ENCODE measurements around the gene UBA3.
A peak's percentile ranks its signal among the peaks of the same experiment; 100 is the strongest.

UBA3 gene

GRCh38 chr3:69097407-69098086, 17.4 kb upstream of the UBA3 start:
- DNase-seq = no peak

- DNase-seq = no peak
Measured at GRCh38 chr3:69096299-69096698, 16.1 kb upstream of the UBA3 start.

GRCh38 chr3:69095636-69096035, 15.5 kb upstream of the UBA3 start:
- peak in 1 of 2 donors; percentile 46 for DNase-seq

- peak in 1 of 2 donors; percentile 30 for DNase-seq
Measured at GRCh38 chr3:69094467-69095205, 14.5 kb upstream of the UBA3 start.

- peak; percentile 33 to 69 for DNase-seq
Measured at GRCh38 chr3:69092030-69092516, 11.9 kb upstream of the UBA3 start.

GRCh38 chr3:69091389-69092029, 11.3 kb upstream of the UBA3 start:
- peak in 1 of 2 donors; percentile 31 for DNase-seq

GRCh38 chr3:69090021-69090420, 9.9 kb upstream of the UBA3 start:
- DNase-seq = no peak

- DNase-seq = no peak
Measured at GRCh38 chr3:69088063-69088462, 7.9 kb upstream of the UBA3 start.

- DNase-seq = peak in 1 of 2 donors; percentile 29
Measured at GRCh38 chr3:69087030-69087791, 7.0 kb upstream of the UBA3 start.

GRCh38 chr3:69085833-69086722, 5.9 kb upstream of the UBA3 start:
- peak; percentile 57 to 65 for DNase-seq

GRCh38 chr3:69085168-69085832, 5.1 kb upstream of the UBA3 start:
- DNase-seq = peak in 1 of 2 donors; percentile 33

GRCh38 chr3:69084326-69085167, 4.4 kb upstream of the UBA3 start, which contains the start of gene ARL6IP5:
Gene ARL6IP5 (plus strand): TSS chr3:69084937. CDS start chr3:69085048, 111 bp downstream.
- DNase-seq = peak; percentile 91 to 94

- peak; percentile 86 to 90 for DNase-seq
Measured at GRCh38 chr3:69082805-69083204, 2.6 kb upstream of the UBA3 start.

GRCh38 chr3:69082361-69082760, 2.2 kb upstream of the UBA3 start:
- no peak for DNase-seq

- DNase-seq = peak in 1 of 2 donors; percentile 35
Measured at GRCh38 chr3:69081583-69082262, 1.6 kb upstream of the UBA3 start.

- no peak for DNase-seq
Measured at GRCh38 chr3:69079269-69080159, 651 bp downstream of the UBA3 start.

- no peak for DNase-seq
Measured at GRCh38 chr3:69072928-69073327, 7.2 kb downstream of the UBA3 start.

- no peak for DNase-seq
Measured at GRCh38 chr3:69066121-69066520, 14.0 kb downstream of the UBA3 start.
